HG03432 (cell line): ENCODE measurements around the gene MAD1L1.
"Not testable (repeated sequence)": the region's sequence is repeated elsewhere in the genome, so short reads cannot be mapped to it uniquely, and the experiment has no call there.

ENCODE experiments used
- ATAC-seq: cut with Tn5 transposase; IDR thresholded peaks from one replicate; pipeline ENCODE4 v1.9.1; 2021; ENCODE audit warnings: mild to moderate bottlenecking, moderate library complexity; ENCODE audit not compliant: unreplicated experiment

Gene MAD1L1

GRCh38 chr7:1978656-1979590 lies 253.8 kb downstream of the MAD1L1 start:
- ATAC-seq = no peak

- ATAC-seq = no peak
Observed at GRCh38 chr7:1977876-1978441, 254.8 kb downstream of the MAD1L1 start.

- no peak for ATAC-seq
Observed at GRCh38 chr7:1977059-1977875, 255.5 kb downstream of the MAD1L1 start.

GRCh38 chr7:1976521-1976920 lies 256.2 kb downstream of the MAD1L1 start:
- ATAC-seq = not testable (repeated sequence)

- no peak for ATAC-seq
Observed at GRCh38 chr7:1975581-1975980, 257.2 kb downstream of the MAD1L1 start.

- ATAC-seq = no peak
Observed at GRCh38 chr7:1975179-1975578, 257.6 kb downstream of the MAD1L1 start.

GRCh38 chr7:1974290-1975101 lies 258.2 kb downstream of the MAD1L1 start:
- ATAC-seq = no peak

GRCh38 chr7:1973321-1974251 lies 259.2 kb downstream of the MAD1L1 start:
- ATAC-seq = no peak

- no peak for ATAC-seq
Observed at GRCh38 chr7:1972744-1973143, 260.0 kb downstream of the MAD1L1 start.

GRCh38 chr7:1971946-1972654 lies 260.6 kb downstream of the MAD1L1 start:
- no peak for ATAC-seq

GRCh38 chr7:1970895-1971294 lies 261.9 kb downstream of the MAD1L1 start:
- ATAC-seq = no peak

GRCh38 chr7:1970285-1970660 lies 262.5 kb downstream of the MAD1L1 start:
- not testable (repeated sequence) for ATAC-seq

- ATAC-seq = no peak
Observed at GRCh38 chr7:1969459-1970284, 263.1 kb downstream of the MAD1L1 start.

GRCh38 chr7:1968397-1969111 lies 264.2 kb downstream of the MAD1L1 start:
- no peak for ATAC-seq

GRCh38 chr7:1967512-1968396 lies 265.0 kb downstream of the MAD1L1 start:
- ATAC-seq = no peak

- ATAC-seq = no peak
Observed at GRCh38 chr7:1966631-1967200, 266.0 kb downstream of the MAD1L1 start.
